HG03095 (cell line): Measurements from ENCODE around the gene MACROD1.
"Not testable (repeated sequence)": the region's sequence is repeated elsewhere in the genome, so short reads cannot be mapped to it uniquely, and the experiment has no call there.

Experiments
- ATAC-seq: cut with Tn5 transposase; IDR thresholded peaks from one replicate; pipeline ENCODE4 v1.9.1; 2021; ENCODE audit warnings: moderate library complexity; ENCODE audit not compliant: unreplicated experiment

MACROD1 gene

GRCh38 chr11:64060263-64060860 is 105.6 kb downstream of the MACROD1 start:
- ATAC-seq = no peak

- no peak for ATAC-seq
Observed at GRCh38 chr11:64059339-64060140, 106.4 kb downstream of the MACROD1 start.

- ATAC-seq = no peak
Observed at GRCh38 chr11:64058494-64058893, 107.4 kb downstream of the MACROD1 start.

GRCh38 chr11:64057890-64058289 is 108.0 kb downstream of the MACROD1 start:
- ATAC-seq = no peak

GRCh38 chr11:64056861-64057260 is 109.1 kb downstream of the MACROD1 start:
- no peak for ATAC-seq

- ATAC-seq = no peak
Observed at GRCh38 chr11:64056213-64056785, 109.6 kb downstream of the MACROD1 start.

GRCh38 chr11:64055077-64055476 is 110.8 kb downstream of the MACROD1 start:
- ATAC-seq = no peak

- no peak for ATAC-seq
Observed at GRCh38 chr11:64053699-64054098, 112.2 kb downstream of the MACROD1 start.

- ATAC-seq = no peak
Observed at GRCh38 chr11:64052938-64053622, 112.8 kb downstream of the MACROD1 start.

GRCh38 chr11:64052436-64052835 is 113.5 kb downstream of the MACROD1 start:
- ATAC-seq = no peak

- ATAC-seq = no peak
Observed at GRCh38 chr11:64051297-64051696, 114.6 kb downstream of the MACROD1 start.

- no peak for ATAC-seq
Observed at GRCh38 chr11:64049509-64049908, 116.4 kb downstream of the MACROD1 start.

GRCh38 chr11:64048042-64048854 is 117.7 kb downstream of the MACROD1 start:
- ATAC-seq = no peak

- ATAC-seq = not testable (repeated sequence)
Observed at GRCh38 chr11:64047373-64047772, 118.5 kb downstream of the MACROD1 start.

GRCh38 chr11:64045700-64046099 is 120.2 kb downstream of the MACROD1 start:
- ATAC-seq = no peak

GRCh38 chr11:64044730-64045393 is 121.1 kb downstream of the MACROD1 start:
- ATAC-seq = no peak

- ATAC-seq = no peak
Observed at GRCh38 chr11:64043545-64043944, 122.4 kb downstream of the MACROD1 start.

- ATAC-seq = no peak
Observed at GRCh38 chr11:64042301-64042700, 123.6 kb downstream of the MACROD1 start.

- no peak for ATAC-seq
Observed at GRCh38 chr11:64041846-64042245, 124.1 kb downstream of the MACROD1 start.

GRCh38 chr11:64040684-64041322 is 125.1 kb downstream of the MACROD1 start:
- no peak for ATAC-seq
